Endothelial cell of umbilical vein (primary cell): Measurements from ENCODE around the gene CALHM6.

Source experiments
- CTCF ChIP-seq, 2 donors: IDR thresholded peaks; 1 replicate in 1 of 2; 2 replicates in 1 of 2; pipeline ENCODE4 v1.5.1; 2011; ENCODE audit warnings: low read length in 2 of 2, mild to moderate bottlenecking in 2 of 2, moderate library complexity in 2 of 2, control low read depth in 1 of 2, inconsistent platforms in 1 of 2, low read depth in 1 of 2; ENCODE audit not compliant: insufficient read depth in 1 of 2; ENCODE audit errors: extremely low read depth in 1 of 2
- EZH2 ChIP-seq: IDR thresholded peaks from 2 replicates; pipeline ENCODE4 v1.6.1; 2012; ENCODE audit warnings: borderline replicate concordance, low read depth, mild to moderate bottlenecking, moderate library complexity, low read length, inconsistent platforms; ENCODE audit not compliant: severe bottlenecking
- FOS ChIP-seq: IDR thresholded peaks from 2 replicates; pipeline ENCODE4 v1.6.1; 2011; ENCODE audit warnings: mild to moderate bottlenecking, low read length, moderate library complexity, borderline replicate concordance; ENCODE audit not compliant: insufficient read depth
- GATA2 ChIP-seq: IDR thresholded peaks from 2 replicates; pipeline ENCODE4 v1.7.0; 2011; ENCODE audit warnings: low read depth, mild to moderate bottlenecking, moderate library complexity, mixed read lengths, low read length; ENCODE audit not compliant: insufficient read length, insufficient read depth
- JUN ChIP-seq: IDR thresholded peaks from 2 replicates; pipeline ENCODE4 v1.6.1; 2011; ENCODE audit warnings: borderline replicate concordance, low read depth; ENCODE audit not compliant: insufficient read length, insufficient read depth
- MAX ChIP-seq: IDR thresholded peaks from 2 replicates; pipeline ENCODE4 v1.6.1; 2011; ENCODE audit not compliant: insufficient read depth, insufficient read length
- POLR2A ChIP-seq: IDR thresholded peaks from 2 replicates; pipeline ENCODE4 v1.6.1; 2012; ENCODE audit warnings: low read depth, mild to moderate bottlenecking, control low read depth, low read length
- POLR2AphosphoS5 ChIP-seq: IDR thresholded peaks from 2 replicates; pipeline ENCODE4 v1.6.1; 2012; ENCODE audit warnings: low read depth, mild to moderate bottlenecking, control low read depth, low read length, moderate library complexity; ENCODE audit not compliant: insufficient read depth

DNA sequence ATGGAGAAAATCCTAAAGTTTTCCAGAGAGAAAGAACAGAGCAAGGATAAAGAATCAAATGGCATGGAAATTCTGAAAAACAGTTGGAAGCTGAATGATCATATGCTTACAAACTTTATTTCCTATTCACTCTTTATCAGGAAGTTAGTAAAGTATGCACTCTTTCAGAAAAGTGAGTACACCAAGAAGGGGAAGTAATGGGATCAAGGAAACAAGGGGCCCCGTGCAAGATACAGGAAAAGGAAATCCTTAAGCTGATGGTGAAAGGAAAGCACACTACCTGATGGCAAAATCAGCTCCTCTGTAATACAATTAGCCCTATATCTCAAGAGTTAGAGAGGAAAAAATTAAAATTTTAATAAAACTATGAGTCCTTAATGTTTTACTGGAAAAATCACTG is 14.0 kb downstream of the CALHM6 start:
- TF ChIP-seq CTCF (IDR thresholded peaks at IDR 0.05; ENCODE audit: extremely low read depth in 1 of 2, insufficient read depth in 1 of 2, low read depth in 1 of 2, low read length in 2 of 2) (no peak), EZH2 (no peak), JUN (no peak), MAX (no peak), POLR2A (no peak), FOS (no peak), POLR2AphosphoS5 (no peak), GATA2 (no peak)
